GM19193 (cell line): ENCODE data around the gene RIN1.

Experiments
- POLR2A ChIP-seq: IDR thresholded peaks from 4 replicates; pipeline ENCODE4 v1.6.1; 2011; ENCODE audit not compliant: insufficient read depth, insufficient read length; ENCODE audit errors: extremely low read depth

Gene RIN1

GRCh38 chr11:66362481-66363147 is 26.4 kb upstream of the RIN1 start:
- no peak for TF ChIP-seq POLR2A

DNA sequence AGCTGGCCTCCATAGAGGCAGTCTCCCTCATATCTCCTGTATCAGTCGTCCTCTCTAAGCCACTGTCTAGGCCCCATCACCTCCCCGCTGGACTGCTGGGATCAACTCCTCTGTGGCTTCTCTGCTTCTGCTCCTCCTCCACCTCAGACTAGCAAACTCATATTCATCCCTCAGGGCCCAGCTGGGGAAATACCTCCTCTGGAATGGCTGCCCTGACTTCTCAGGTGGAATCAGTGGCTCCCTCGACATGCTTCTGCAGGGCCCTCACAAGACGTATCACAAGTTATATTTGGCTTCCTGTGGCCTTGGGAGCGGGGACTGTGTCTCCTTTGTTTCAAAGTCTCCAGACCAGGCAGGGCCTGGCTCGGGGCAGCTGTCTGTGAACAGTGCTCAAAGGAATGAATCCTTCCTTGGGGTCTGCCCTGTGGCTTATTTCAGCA is 25.3 kb upstream of the RIN1 start:
- TF ChIP-seq POLR2A, result no peak

DNA sequence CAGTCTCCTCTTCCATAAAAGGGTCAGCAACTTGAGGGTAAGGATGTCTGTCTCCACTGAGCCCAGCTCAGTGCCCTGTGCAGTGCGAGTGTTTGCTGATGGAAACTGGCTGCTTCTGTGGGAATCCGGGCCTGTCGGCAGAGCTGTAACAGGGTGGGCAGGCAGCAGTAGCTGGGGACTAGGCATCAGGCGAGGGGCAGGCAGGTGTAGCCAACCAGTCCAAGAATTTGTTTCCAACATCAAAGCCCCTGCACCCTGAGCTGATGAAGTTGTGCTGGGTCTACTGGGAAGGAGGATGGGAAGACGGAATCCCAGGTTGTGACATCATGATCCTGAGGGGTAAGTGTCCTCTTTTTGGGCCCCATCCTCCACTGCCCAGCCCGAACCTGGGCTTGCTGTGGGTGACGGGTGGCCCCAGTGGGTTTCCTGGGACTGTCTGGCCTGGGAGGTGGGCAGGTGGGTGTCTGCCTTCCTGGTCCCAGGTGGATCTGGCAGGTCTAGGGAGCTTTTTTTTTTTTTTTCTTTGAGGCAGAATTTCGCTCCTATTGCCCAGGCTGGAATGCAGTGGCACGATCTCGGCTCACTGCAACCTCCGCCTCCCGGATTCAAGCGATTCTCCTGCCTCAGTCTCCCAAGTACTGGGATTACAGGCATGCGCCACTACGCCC is 24.3 kb upstream of the RIN1 start:
- TF ChIP-seq POLR2A, result no peak

DNA sequence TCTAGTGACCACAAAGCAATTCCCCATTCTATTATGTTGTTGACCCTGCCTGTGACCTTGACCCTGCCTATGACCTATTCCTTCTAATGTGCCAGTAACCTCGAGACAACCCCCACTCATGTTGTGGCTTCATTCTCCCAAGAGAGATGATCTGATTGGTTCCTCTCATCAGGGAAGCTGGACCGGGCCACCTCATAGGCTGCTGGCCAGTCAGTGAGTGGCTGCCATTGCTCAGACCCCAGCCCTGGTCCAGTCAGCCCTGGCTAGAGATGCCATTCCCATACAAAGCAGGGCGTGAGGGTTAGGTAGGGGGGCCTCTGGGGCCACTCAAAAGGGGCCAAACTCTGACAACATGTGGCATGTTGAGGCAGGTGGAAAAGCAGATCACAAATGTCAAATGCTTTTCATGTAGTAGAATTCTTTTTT is 23.4 kb upstream of the RIN1 start:
- no peak for TF ChIP-seq POLR2A

GRCh38 chr11:66349084-66349386 is 12.8 kb upstream of the RIN1 start:
- no peak for TF ChIP-seq POLR2A

DNA sequence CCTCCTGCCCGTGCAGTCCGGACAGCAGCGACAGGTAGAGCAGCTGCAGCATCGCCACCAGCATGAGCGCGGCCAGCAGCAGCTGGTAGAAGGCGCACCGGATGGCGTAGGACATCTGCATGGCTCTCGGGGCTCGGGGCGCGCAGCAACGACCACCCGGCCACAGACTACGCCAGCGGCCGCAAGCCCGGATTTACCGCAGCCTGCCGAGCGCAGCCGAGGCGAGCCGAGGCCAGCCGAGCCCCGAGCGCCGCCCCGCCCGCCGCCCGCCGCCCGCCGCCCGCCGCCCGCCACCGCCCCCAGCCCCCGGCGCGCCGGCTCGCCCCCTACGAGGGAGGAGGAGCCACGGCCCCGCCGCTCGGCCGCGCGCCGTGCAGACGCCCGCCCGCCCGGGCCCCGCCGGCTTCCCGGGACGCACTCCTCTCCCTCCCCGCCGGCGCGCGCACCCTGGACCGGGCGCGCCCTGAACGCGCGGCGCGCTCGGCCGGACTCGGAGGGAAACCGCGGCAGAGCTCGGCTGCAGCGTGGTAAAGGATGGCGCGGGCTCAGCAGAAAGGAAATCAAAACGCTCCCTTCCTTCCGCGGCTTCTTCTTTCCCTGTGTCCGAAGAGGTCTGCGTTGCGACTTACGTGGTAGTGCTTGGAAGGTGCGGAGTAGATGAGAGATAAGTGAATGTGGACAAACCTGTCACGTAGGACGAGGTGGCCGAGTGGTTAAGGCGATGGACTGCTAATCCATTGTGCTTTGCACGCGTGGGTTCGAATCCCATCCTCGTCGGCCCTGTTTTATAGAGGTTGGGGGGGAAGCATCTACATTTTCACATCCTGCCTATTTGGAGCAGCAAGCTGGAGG is 11.4 kb upstream of the RIN1 start, which contains the start of gene B4GAT1:
Gene B4GAT1, minus strand, starts transcription at position 205 of the 852 bp plus-strand sequence. Its CDS starts 84 bp downstream, at position 121.
- peak; percentile 55 for TF ChIP-seq POLR2A

DNA sequence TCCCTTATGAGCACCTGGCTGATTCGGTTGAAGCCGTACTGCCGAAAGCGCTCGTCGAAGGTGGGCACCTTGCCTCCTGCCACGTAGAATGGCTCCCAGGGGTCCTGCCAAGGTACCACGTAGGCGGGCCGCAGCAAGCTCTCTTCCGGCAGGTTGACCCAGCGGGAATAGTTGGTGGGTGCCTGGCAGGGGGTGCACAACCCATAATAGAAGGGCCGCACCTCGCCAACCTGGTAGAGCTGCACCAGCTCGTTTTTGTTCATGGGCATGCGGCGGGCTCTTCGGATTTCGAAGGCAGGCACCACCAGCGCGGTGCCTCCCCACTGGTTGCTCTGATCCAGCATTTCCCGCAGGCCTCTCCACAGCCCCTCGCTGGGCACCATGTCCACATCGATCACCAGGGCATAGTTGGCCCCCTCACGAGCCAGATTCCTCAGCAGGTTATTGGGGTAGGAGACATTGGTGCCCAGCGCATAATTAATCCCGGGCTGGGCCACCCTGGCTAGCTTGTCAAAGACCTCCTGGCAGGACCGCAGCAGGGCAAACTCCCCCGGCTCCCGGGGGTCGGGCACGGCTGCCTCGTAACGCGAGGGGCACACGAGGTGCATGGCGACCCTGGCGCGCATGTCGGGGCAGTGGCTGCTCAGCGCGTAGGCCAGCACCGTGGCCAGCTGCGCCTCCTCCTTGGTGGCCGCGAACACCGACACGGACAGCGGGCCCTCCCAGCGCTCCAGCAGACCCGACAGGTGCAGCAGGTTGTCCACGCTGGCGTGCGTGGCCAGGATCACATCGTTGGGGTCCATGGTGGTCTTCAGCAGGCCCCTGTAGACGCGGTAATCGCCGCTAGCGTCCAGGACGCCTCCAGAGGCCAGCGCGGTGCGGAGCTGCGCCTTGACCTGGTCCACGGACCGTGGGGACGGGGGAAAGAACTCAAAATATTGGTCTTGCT is 10.5 kb upstream of the RIN1 start:
- TF ChIP-seq POLR2A, result no peak

GRCh38 chr11:66345316-66345649 is 9.0 kb upstream of the RIN1 start:
- TF ChIP-seq POLR2A, result no peak

GRCh38 chr11:66344550-66345315 is 8.5 kb upstream of the RIN1 start, which contains the start of gene BRMS1:
TSS of gene BRMS1 (minus strand) at chr11:66345104. CDS start at chr11:66342234, 2,870 bp downstream.
- peak; percentile 96 for TF ChIP-seq POLR2A

DNA sequence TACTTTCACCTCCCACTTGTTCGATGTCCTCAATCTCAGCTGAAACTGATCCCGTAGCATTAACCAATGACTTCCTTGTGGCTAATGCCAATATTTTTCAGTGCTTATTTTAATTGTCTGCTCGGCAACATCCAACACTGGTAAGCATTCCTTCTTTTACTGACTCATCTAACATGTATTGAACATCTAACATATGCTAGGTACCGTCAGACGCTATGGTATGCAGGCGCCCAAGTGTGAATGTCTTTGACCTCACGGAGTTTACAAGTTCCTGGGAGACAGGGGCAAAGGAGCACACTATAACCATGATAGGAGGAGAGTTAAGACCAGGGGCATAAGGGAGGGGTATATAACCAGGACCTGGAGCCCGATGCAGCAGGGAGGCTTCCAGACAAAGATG is 6.9 kb upstream of the RIN1 start:
- TF ChIP-seq POLR2A, result no peak

- no peak for TF ChIP-seq POLR2A
Observed at GRCh38 chr11:66341502-66342126, 5.4 kb upstream of the RIN1 start.

DNA sequence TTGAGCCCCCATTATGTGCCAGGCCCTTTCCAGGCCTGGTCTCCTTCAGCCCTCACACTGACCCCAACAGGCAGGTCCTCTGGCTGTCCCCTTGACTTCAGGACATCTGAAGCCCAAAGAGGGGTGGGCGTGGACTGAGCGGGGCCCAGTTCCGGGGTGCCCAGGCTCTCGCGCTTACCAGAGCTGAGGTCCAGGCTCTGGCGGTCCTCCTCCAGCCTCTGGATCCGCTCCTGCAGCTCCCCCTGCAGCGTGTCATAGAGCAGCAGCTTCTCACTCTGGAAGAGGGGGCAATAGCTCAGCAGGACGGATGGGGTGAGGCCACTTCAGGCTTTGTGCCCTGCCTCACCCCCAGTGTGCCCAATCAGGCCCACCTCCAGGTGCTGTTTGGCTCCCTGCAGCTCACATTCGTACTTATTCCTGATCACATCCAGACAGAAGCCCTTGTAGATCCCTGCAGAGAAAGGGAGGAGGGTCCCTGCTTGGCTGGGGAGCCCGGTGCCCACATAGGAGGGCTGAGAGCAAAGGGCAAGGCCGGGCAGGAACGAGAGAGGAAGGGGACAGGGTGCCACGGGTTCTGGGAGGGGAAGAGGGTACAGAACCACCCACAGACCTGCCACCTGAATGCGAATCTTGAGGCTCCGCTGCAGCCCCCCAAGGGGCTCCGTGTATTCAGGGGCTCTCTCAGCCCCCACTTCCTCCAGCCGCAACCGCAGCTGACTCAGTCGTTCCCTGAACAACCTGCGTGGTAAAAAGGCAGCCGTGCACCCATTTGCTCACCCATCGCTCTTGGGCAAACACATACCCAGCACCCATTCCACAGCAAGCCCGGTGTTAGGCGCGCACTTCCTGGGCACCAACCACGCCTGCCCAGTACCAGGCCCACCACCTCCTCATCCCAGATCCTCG is 4.6 kb upstream of the RIN1 start:
- TF ChIP-seq POLR2A, result no peak
